ENCODE results near the gene INTS12.

Gene INTS12

GRCh38 chr4:105666693-105667092 lies 41.8 kb downstream of the INTS12 start:
- no peak for TF ChIP-seq PRDM10 (tag by site-specific recombination; IDR thresholded peaks at IDR 0.05)
- no peak for TF ChIP-seq ZNF211 (tag by site-specific recombination; IDR thresholded peaks at IDR 0.05; ENCODE audit: low read depth)
- no peak for TF ChIP-seq GLI2 (tag by site-specific recombination; IDR thresholded peaks at IDR 0.05; ENCODE audit: borderline replicate concordance, low read depth)
- TF ChIP-seq ZNF510 (tag by site-specific recombination; IDR thresholded peaks at IDR 0.05; ENCODE audit: insufficient replicate concordance) = no peak
- no peak for TF ChIP-seq ZNF184 (tag by site-specific recombination; IDR thresholded peaks at IDR 0.05)
- no peak for TF ChIP-seq ZNF121 (tag by site-specific recombination; IDR thresholded peaks at IDR 0.05)
- peak; percentile 37 for TF ChIP-seq ZNF654 (tag by site-specific recombination; IDR thresholded peaks at IDR 0.05; ENCODE audit: low read depth)
- CTCF ChIA-PET = interaction anchor here (0.6 to 3.9 kb wide), 11 partner anchors 34 to 1652 kb away, joined by 3 to 40 read pairs (median 4); partner anchors contain the start of gene PPA2
- Histone ChIP-seq H3K4me3 (ENCODE audit: low read depth, low read length) (no peak overlapping the region), H3K9me3 (ENCODE audit: control insufficient read depth, insufficient read depth, low read depth, low read length) (no peaks in the 10 kb centered on the region), H3K27ac (ENCODE audit: extremely low read depth, low read depth, low read length) (no peak overlapping the region), H3K36me3 (ENCODE audit: control insufficient read depth in 2 of 2, insufficient read depth in 1 of 2, low read length in 2 of 2) (no peaks in the 10 kb centered on the region), H3K4me1 (ENCODE audit: control insufficient read depth, insufficient read depth, low read length) (no peaks in the 10 kb centered on the region)
- POLR2A ChIA-PET = no interaction called here

GRCh38 chr4:105662935-105663675 lies 45.4 kb downstream of the INTS12 start:
- Histone ChIP-seq H3K4me3 (ENCODE audit: low read depth, low read length) (no peak overlapping the region), H3K27ac (ENCODE audit: extremely low read depth, low read depth, low read length) (no peak overlapping the region), H3K9me3 (ENCODE audit: control insufficient read depth, insufficient read depth, low read depth, low read length) (no peaks in the 10 kb centered on the region), H3K4me1 (ENCODE audit: control insufficient read depth, insufficient read depth, low read length) (no peaks in the 10 kb centered on the region), H3K36me3 (ENCODE audit: control insufficient read depth in 2 of 2, insufficient read depth in 1 of 2, low read length in 2 of 2) (no peaks in the 10 kb centered on the region)
- ChIA-PET POLR2A (no interaction called here), CTCF (no interaction called here)
- TF ChIP-seq ZSCAN16 (tag by site-specific recombination; IDR thresholded peaks at IDR 0.05) (no peak), ZNF776 (tag by site-specific recombination; IDR thresholded peaks at IDR 0.05; ENCODE audit: borderline replicate concordance) (no peak), ZNF266 (tag by site-specific recombination; IDR thresholded peaks at IDR 0.05; ENCODE audit: low read depth) (no peak), GLI2 (tag by site-specific recombination; IDR thresholded peaks at IDR 0.05; ENCODE audit: borderline replicate concordance, low read depth) (no peak), ZNF169 (tag by site-specific recombination; IDR thresholded peaks at IDR 0.05) (no peak), ZNF521 (tag by site-specific recombination; IDR thresholded peaks at IDR 0.05) (no peak), SP3 (tag by site-specific recombination; IDR thresholded peaks at IDR 0.05) (no peak), PATZ1 (tag by site-specific recombination; IDR thresholded peaks at IDR 0.05) (no peak), ZNF623 (tag by site-specific recombination; IDR thresholded peaks at IDR 0.05) (no peak), REST (tag by site-specific recombination; IDR thresholded peaks at IDR 0.05) (no peak), KLF9 (tag by site-specific recombination; IDR thresholded peaks at IDR 0.05; ENCODE audit: low read depth) (no peak), ZBTB7A (tag by site-specific recombination; IDR thresholded peaks at IDR 0.05; ENCODE audit: low read depth) (no peak), ZNF433 (tag by site-specific recombination; IDR thresholded peaks at IDR 0.05; ENCODE audit: low read depth) (no peak), ZNF76 (tag by site-specific recombination; IDR thresholded peaks at IDR 0.05; ENCODE audit: borderline replicate concordance, low read depth) (no peak), ZNF121 (tag by site-specific recombination; IDR thresholded peaks at IDR 0.05) (no peak)

Data from HEK293 (cell line).